HCT116 (cell line): ENCODE data around the gene HERC6. TPM values are rescaled to one million over a fixed set of nuclear protein-coding genes. Genes with fewer than 3 reads are reported as not detected.

ENCODE experiments used
- ATAC-seq: fragments of 200-7000 bp; cut with Tn5 transposase; 2 replicates; pipeline ENCODE4 v1.9.1; 2020; ENCODE audit warnings: mild to moderate bottlenecking, moderate library complexity
- BruUV-seq: library from RNA; stranded (reverse); fragments of 400-500 nt; replicated peaks from 2 replicates; lab custom pipeline; 2021; lab: Mats Ljungman, UMichigan
- CTCF ChIA-PET: fragments of 300-600 bp; sonication (Branson Sonifier 250); formaldehyde crosslinking; loops from one replicate; lab custom pipeline; 2021; ENCODE audit warnings: antibody characterized with exemption; lab: Charles Lee
- POLR2A ChIA-PET: fragments of 300-600, 350-600 bp; sonication (Branson Sonifier 250); formaldehyde crosslinking; loops from one replicate; lab custom pipeline; 2021; ENCODE audit warnings: antibody characterized with exemption; lab: Charles Lee
- RAD21 ChIA-PET, 2 experiments: fragments of 300-600 bp; sonication (Branson Sonifier 250); formaldehyde crosslinking; loops; one replicate each; lab custom pipeline; 2023; ENCODE audit warnings: low total read pairs in 2 of 2; ENCODE audit not compliant: uncharacterized antibody in 2 of 2, unreplicated experiment in 2 of 2, low non-redundant PET in 1 of 2; lab: Charles Lee
- DNase-seq: peaks from one replicate; pipeline ENCODE4 v3.0.0-alpha.2; 2010; ENCODE audit warnings: low read depth, low spot score
- H2AFZ ChIP-seq: fragments of 200-600 bp; shearing (Covaris generic), sonication (generic); 2 replicates; pipeline ENCODE4 v1.6.1; 2017; ENCODE audit warnings: low read depth, mixed run types, mixed read lengths, antibody characterized with exemption, low read length; ENCODE audit not compliant: poor library complexity, severe bottlenecking
- H3K27ac ChIP-seq: 2 replicates; pipeline ENCODE4 v1.5.1; 2012; ENCODE audit warnings: low read depth, low read length
- H3K27me3 ChIP-seq: fragments of 200-600 bp; sonication (generic); 2 replicates; pipeline ENCODE4 v1.6.1; 2016; ENCODE audit warnings: mixed run types, low read length, mixed read lengths; ENCODE audit not compliant: insufficient read depth
- H3K36me3 ChIP-seq, 2 experiments: fragments of 200-500 bp in 1 of 2; fragments of 200-600 bp in 1 of 2; sonication (Bioruptor generic) in 1 of 2; sonication (generic) in 1 of 2; 2 replicates each; pipeline versions ENCODE4 v1.5.1 to v1.6.1; 2014 to 2016; ENCODE audit warnings: low read length in 2 of 2, inconsistent platforms in 1 of 2, mixed read lengths in 1 of 2, mixed run types in 1 of 2; ENCODE audit not compliant: insufficient read depth in 2 of 2, control insufficient read depth in 1 of 2
- H3K4me1 ChIP-seq, 2 experiments: fragments of 200-600 bp in 1 of 2; sonication (generic) in 1 of 2; 2 replicates each; pipeline versions ENCODE4 v1.5.1 to v1.6.1; 2012 to 2017; ENCODE audit warnings: low read length in 2 of 2, inconsistent platforms in 1 of 2, mild to moderate bottlenecking in 1 of 2, mixed read lengths in 1 of 2, mixed run types in 1 of 2, moderate library complexity in 1 of 2; ENCODE audit not compliant: insufficient read depth in 2 of 2, control insufficient read depth in 1 of 2
- H3K4me2 ChIP-seq: fragments of 200-600 bp; sonication (generic); 2 replicates; pipeline ENCODE4 v1.6.1; 2017; ENCODE audit warnings: mixed run types, low read length, mixed read lengths
- H3K4me3 ChIP-seq, 2 experiments: fragments of 200-600 bp in 1 of 2; sonication (generic) in 1 of 2; replicated peaks in 1 of 2; 2 replicates each; pipeline ENCODE4 v1.5.1; 2011 to 2016; ENCODE audit warnings: low read length in 2 of 2, control low read depth in 1 of 2, low read depth in 1 of 2, mild to moderate bottlenecking in 1 of 2, mixed read lengths in 1 of 2, mixed run types in 1 of 2
- H3K79me2 ChIP-seq: fragments of 200-600 bp; sonication (generic); 2 replicates; pipeline ENCODE4 v1.6.1; 2017; ENCODE audit warnings: mild to moderate bottlenecking, mixed run types, low read length, moderate library complexity, mixed read lengths; ENCODE audit not compliant: insufficient read depth
- H3K9ac ChIP-seq: fragments of 200-600 bp; sonication (generic); 2 replicates; pipeline ENCODE4 v1.6.1; 2016; ENCODE audit warnings: low read length, mixed read lengths
- H3K9me2 ChIP-seq: fragments of 200-600 bp; sonication (generic), shearing (Covaris generic); 2 replicates; pipeline ENCODE4 v1.6.1; 2017; ENCODE audit warnings: mixed run types, mild to moderate bottlenecking, moderate library complexity; ENCODE audit not compliant: insufficient read depth
- H3K9me3 ChIP-seq, 2 experiments: fragments of 200-500 bp in 1 of 2; fragments of 200-600 bp in 1 of 2; sonication (Bioruptor generic) in 1 of 2; sonication (generic) in 1 of 2; 2 replicates each; pipeline ENCODE4 v1.6.1; 2014 to 2017; ENCODE audit warnings: low read length in 2 of 2, mixed read lengths in 2 of 2, inconsistent platforms in 1 of 2, low read depth in 1 of 2, mild to moderate bottlenecking in 1 of 2, mixed run types in 1 of 2, moderate library complexity in 1 of 2; ENCODE audit not compliant: control insufficient read depth in 1 of 2, insufficient read depth in 1 of 2
- H4K20me1 ChIP-seq: fragments of 200-600 bp; sonication (generic), shearing (Covaris generic); 2 replicates; pipeline ENCODE4 v1.6.1; 2017; ENCODE audit warnings: mixed run types, mild to moderate bottlenecking, moderate library complexity; ENCODE audit not compliant: insufficient read depth
- ATF3 ChIP-seq: IDR thresholded peaks from 2 replicates; pipeline ENCODE4 v1.6.1; 2012
- ELF1 ChIP-seq: IDR thresholded peaks from 2 replicates; pipeline ENCODE4 v1.6.1; 2012; ENCODE audit warnings: low read depth, borderline replicate concordance
- EZH2phosphoT487 ChIP-seq: fragments of 200-600 bp; IDR thresholded peaks from 2 replicates; pipeline ENCODE4 v1.6.1; 2018; ENCODE audit warnings: antibody characterized with exemption, borderline replicate concordance
- POLR2AphosphoS5 ChIP-seq: IDR thresholded peaks from 2 replicates; pipeline ENCODE4 v1.6.1; 2011; ENCODE audit warnings: mild to moderate bottlenecking, low read depth, low read length, moderate library complexity
- SRF ChIP-seq: IDR thresholded peaks from 2 replicates; pipeline ENCODE4 v1.6.1; 2012; ENCODE audit warnings: low read depth
- ZBTB33 ChIP-seq: IDR thresholded peaks from 2 replicates; pipeline ENCODE4 v1.6.1; 2011; ENCODE audit warnings: mild to moderate bottlenecking, low read length, moderate library complexity; ENCODE audit not compliant: insufficient replicate concordance; ENCODE audit errors: extremely low read depth
- ZFX ChIP-seq: fragments of 450-650 bp; IDR thresholded peaks from 2 replicates; pipeline ENCODE4 v1.6.1; 2017
- ZNF274 ChIP-seq: fragments of 200-500 bp; sonication (Bioruptor generic); IDR thresholded peaks from 2 replicates; pipeline ENCODE4 v1.6.1; 2014; ENCODE audit warnings: mild to moderate bottlenecking, low read depth, low read length, inconsistent platforms
- intact Hi-C: fragments of 100-400 bp; cut with micrococcal nuclease; formaldehyde crosslinking; loops from 2 replicates; pipeline ENCODE4 v1.10.0; 2022
- total RNA-seq: library from RNA; stranded (reverse); gene quantifications from one replicate; pipeline ENCODE4 v1.2.1, GENCODE V29; 2021; ENCODE audit not compliant: unreplicated experiment

Gene HERC6
- total RNA-seq, 1 experiment from 2014 or later, result 4.9 TPM

- H3K9ac ChIP-seq, result no peak overlapping the region
- no peak overlapping the region for H3K4me2 ChIP-seq
- RAD21 ChIA-PET, result no interaction called here
- H2AFZ ChIP-seq, result no peak overlapping the region
- no peaks in the 10 kb centered on the region for H3K36me3 ChIP-seq
- no peaks in the 10 kb centered on the region for H3K27me3 ChIP-seq
- H3K27ac ChIP-seq, result no peak overlapping the region
- H3K79me2 ChIP-seq, result no peaks in the 10 kb centered on the region
- ATAC-seq (no peak), DNase-seq (no peak)
- no peaks in the 10 kb centered on the region for H4K20me1 ChIP-seq
- no peaks in the 10 kb centered on the region for H3K9me3 ChIP-seq
- CTCF ChIA-PET, result interaction anchor here (1.5 to 3.0 kb wide), 2 partner anchors 12 to 226 kb away, joined by 3 to 12 read pairs; partner anchors contain the start of gene HERC5
- H3K4me1 ChIP-seq, result no peaks in the 10 kb centered on the region
- intact Hi-C loops, result no loop called here
- no peaks in the 10 kb centered on the region for H3K9me2 ChIP-seq
- H3K4me3 ChIP-seq, result no peak overlapping the region
- no peak for TF ChIP-seq EZH2phosphoT487
- TF ChIP-seq ZFX, result no peak
- no peak for TF ChIP-seq ATF3
- no peak for TF ChIP-seq POLR2AphosphoS5
- no peak for TF ChIP-seq SRF
- TF ChIP-seq ZNF274, result no peak
- TF ChIP-seq ELF1, result no peak
- no peak for TF ChIP-seq ZBTB33
- no TSS peak for BruUV-seq
- POLR2A ChIA-PET, result no interaction called here
Observed at GRCh38 chr4:88445252-88445651, 66.6 kb downstream of the HERC6 start.
